GM21367 (cell line): Measurements from ENCODE around the gene WDR1.

ENCODE experiments used
- ATAC-seq: cut with Tn5 transposase; IDR thresholded peaks from one replicate; pipeline ENCODE4 v1.9.1; 2021; ENCODE audit not compliant: unreplicated experiment

WDR1 gene

DNA sequence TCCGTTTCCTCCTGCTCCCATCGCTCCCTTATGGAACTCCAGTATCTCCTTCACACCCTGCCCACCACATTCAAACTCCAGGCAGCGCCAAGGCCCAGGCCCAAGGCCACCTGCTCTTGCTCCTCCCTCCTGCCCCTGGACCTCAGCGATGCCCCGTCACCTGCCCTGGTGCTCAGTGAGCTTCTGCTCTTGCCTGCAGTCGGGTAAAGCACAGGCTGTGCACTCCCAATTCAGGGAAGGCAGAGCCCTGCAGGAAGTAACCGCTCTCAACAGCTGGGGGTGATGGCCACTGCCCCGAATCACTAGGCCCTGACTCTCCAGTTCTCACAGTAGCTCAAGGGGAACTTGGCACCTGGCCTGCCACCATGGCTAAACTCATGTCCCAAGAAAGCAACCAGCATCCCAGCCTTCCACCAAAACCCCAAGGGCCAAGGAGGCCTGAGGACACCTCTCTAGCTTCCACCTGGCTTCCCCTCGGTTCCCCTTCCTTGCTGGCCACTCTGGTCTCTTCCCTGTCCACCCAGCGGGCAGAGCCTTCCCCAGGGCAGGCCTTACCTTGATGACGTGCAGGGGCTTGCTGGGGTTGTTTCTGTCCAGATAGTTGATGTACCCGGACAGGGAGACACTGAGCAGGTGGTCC lies 29.3 kb downstream of the WDR1 start:
- no peak for ATAC-seq

- no peak for ATAC-seq
Measured at GRCh38 chr4:10086506-10087120, 30.0 kb downstream of the WDR1 start.

- no peak for ATAC-seq
Measured at GRCh38 chr4:10085828-10086505, 30.6 kb downstream of the WDR1 start.

GRCh38 chr4:10085386-10085785 lies 31.2 kb downstream of the WDR1 start:
- no peak for ATAC-seq

- ATAC-seq = no peak
Measured at GRCh38 chr4:10084651-10085358, 31.8 kb downstream of the WDR1 start.

DNA sequence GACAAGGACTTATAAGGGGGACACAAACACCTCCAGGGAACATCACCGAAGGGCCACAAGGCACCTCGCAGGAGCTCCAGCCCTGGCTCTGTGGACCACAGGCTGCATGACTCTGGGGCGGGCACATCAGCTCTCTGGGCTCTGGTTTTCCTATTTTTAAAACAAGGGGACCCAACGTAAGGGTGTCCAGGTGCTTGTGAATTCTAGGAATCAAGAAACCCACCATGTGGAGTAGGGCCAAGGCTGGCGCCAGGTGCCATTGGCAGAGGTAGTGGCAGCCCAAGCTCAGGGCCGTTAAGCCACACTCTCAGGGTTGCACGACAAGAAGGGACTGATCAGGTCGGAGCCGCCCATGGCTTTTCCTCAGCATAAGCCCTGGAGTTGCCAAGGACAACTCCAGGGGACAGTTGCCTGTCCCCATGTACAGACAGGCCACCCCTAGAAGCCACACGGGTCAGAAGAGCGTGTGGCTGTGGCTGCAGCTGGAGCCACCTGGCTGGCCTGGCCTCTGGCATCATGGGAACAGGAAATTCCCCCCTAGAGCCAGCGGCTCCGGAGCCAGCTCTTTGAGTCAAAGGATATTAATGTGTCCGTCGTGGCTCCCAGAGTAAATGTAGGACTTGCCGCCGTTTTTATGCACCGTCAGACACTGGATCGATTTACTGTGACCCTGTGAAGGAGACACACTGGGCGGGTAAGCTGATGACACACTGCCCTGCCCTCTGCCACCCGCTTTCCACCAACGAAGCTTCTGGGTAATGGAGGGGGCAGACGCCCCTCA lies 32.5 kb downstream of the WDR1 start:
- ATAC-seq = no peak

- no peak for ATAC-seq
Measured at GRCh38 chr4:10083331-10083771, 33.2 kb downstream of the WDR1 start.

GRCh38 chr4:10082459-10083272 lies 33.9 kb downstream of the WDR1 start:
- no peak for ATAC-seq

- ATAC-seq = no peak
Measured at GRCh38 chr4:10082047-10082446, 34.6 kb downstream of the WDR1 start.

DNA sequence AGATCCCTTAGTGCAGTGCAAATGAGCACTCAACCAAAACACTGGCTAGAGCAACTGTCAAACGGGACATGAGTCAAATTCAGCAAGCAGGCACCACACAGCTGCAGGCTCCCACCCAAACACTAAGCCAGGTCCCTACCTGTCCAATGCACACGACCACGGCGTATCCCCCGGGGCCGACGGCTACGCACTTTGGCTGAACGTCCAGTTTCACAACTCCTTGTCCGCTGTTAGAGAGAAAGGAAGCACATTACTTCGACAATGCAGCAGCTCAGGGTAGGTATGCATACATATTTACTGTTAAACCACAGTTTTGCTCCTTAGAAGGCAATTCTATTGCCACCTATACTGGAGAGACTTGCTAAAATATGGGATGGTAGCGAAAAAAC lies 35.4 kb downstream of the WDR1 start:
- no peak for ATAC-seq

DNA sequence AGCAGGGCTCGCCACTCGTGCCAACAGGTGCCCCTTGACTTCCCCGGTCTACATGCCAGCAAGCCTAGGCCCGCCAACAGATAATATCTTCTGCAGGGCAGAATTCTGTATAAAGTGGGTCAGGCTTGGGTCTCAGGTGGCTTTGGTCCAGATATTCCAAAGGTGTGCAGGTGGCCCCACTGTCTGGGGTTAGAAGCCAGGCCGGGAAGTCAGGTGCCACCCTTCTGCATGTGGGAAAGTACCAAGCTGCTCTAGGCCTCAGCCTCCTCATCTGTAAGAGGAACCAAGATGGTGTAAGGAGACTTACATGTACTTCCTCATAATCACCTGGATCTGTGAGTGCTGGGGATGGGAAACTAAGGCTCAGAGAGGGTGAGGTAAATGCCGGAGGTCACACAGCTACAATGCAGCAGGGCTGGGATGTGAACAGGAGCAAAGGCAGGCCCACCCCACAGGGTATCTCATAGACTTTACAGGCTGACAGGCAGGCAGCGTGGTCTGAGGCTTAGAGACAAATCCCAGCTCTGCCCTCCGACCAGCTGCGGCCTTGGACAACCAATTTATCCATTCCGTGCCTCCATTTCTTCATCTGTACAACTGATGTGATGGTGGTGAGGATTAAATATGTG lies 35.9 kb downstream of the WDR1 start:
- no peak for ATAC-seq

GRCh38 chr4:10079912-10080588 lies 36.5 kb downstream of the WDR1 start:
- no peak for ATAC-seq

DNA sequence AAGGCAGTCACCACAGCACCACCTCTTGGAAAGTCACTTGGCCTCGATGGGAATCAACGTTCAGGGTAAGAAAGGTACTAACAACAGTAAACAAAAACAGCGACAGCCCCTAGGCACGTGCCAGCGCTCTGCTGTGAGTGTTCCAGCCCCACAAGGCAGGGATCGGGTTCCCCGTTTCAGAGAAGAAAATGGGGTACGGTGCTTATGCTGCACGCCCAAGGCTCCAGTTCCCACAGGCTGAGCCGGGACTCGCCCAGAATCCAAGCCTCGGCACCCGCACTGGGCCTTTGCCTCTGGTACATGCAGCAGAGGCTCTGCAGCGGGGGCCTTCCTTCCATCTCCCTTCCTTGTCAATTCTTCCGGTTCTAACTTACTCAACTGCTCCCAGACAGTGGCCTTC lies 37.3 kb downstream of the WDR1 start:
- ATAC-seq = no peak

- no peak for ATAC-seq
Measured at GRCh38 chr4:10078481-10079233, 37.9 kb downstream of the WDR1 start.

GRCh38 chr4:10077483-10078335 lies 38.9 kb downstream of the WDR1 start:
- no peak for ATAC-seq

GRCh38 chr4:10077076-10077475 lies 39.5 kb downstream of the WDR1 start:
- ATAC-seq = no peak

DNA sequence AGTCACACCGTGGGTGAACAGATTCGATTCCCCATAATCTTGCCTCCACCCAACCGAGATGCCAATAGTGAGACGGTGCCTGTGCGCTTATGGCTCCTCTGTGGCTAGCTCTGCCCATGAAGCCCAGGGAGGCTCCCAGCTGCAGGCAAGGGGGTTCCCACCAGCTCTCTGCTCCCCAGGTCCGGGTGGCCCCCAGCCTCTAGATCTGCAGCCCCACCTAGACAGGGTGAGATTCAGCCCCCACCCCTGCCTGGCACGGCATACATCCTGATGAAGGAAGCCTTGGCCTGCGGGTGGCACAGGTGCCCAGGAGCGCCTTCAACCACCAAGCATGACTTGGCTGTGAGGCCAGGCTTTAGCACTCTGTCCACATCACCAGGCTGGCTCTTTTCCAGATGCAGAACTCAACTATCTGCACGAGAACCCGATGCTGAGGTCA lies 40.6 kb downstream of the WDR1 start:
- ATAC-seq = no peak
